NAMALWA (cell line): ENCODE data around the gene PPM1K.

Experiments
- DNase-seq: peaks from one replicate; pipeline ENCODE4 v3.0.0-alpha.2; 2015; ENCODE audit warnings: low spot score

The PPM1K gene

GRCh38 chr4:88217169-88217568 lies 67.2 kb downstream of the PPM1K start:
- DNase-seq, result no peak

GRCh38 chr4:88216395-88216794 lies 68.0 kb downstream of the PPM1K start:
- DNase-seq, result no peak

GRCh38 chr4:88215351-88215750 lies 69.0 kb downstream of the PPM1K start:
- no peak for DNase-seq

- DNase-seq, result no peak
These were observed 72.2 kb downstream of the PPM1K start for GRCh38 chr4:88212253-88212561.

DNA sequence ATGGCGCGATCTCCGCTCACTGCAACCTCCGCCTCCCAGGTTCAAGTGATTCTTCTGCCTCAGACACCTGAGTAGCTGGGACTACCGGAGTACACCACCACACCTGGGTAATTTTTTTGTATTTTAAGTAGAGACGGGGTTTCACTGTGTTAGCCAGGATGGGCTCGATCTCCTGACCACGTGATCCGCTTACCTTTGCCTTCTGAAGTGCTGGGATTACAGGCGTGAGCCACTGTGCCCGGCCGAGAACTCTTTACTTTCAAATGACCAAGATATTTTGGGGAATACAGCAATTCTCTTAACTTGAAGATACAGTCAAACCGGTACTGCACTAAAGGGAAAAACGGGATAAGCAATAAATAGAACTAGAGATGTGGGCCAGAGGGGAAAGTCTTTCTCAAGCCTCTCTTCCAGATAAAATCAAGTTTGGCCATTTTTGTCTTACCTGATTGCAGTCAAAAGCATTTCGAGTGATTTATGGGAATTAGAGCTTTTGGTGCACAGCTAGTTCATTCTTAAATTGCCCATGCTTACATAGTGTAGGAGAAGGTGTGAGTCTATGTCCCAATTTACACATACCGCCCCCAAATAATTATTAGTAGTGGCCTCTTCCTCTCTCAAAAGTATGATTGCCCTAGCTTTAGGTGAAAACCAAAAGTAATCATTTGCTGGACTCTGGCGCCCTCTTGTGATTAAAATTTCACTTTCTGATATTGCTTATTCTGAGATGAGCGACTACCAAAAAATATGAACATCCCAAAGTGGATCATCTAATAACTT lies 72.7 kb downstream of the PPM1K start:
- peak; percentile 76 for DNase-seq

GRCh38 chr4:88208156-88208555 lies 76.2 kb downstream of the PPM1K start:
- DNase-seq, result no peak
